Measurements from ENCODE around the gene GZMM. TPM values are rescaled to one million over a fixed set of nuclear protein-coding genes. Genes with fewer than 3 reads are reported as not detected.

GZMM gene
- total RNA-seq, 4 donors from 2014 or later: 0.78 to 1.9 TPM; not detected in 2

DNA sequence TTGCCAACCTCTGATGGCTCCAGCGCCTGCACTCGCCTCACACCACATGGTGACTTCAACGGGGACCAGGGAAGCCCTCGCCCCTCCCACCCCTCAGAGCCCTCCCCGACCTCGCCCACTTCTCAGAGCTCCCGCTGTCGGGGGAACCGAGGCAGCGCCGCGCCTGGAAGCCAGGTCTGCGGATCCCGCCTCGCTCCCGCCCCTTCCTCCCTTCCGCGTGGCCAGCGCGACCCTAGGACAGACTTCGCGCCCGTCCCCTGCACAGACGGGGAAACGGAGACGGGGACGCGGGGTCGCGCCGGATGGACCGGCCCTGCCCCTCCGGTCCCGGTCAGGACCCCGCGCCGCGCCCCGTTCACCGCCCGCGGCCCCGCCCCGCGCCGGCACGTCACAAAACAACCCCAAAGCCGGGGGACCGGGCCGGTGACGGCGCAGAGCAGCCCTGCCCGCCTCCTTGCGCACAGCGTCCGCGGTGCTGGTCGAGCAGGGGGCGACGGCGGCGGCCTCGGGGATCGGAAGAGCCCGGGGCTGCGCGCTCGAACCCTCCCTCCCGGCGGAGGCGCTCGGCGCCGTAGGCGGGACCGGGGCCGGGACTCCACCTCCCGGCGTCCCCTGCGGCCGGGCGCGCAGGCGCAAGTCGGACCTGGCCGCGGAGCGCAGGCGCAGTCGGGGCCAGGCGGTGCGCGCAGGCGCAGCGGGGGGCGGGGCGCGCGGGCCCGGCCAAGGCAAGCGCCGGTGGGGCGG, 12.7 kb upstream of the GZMM start:
- intact Hi-C loops (cut with DNase I): no loop called here
- Histone ChIP-seq H3K4me3 (replicated peaks in 1 of 3) (peak overlapping the region; percentile 60 to 95 (median 93)), H3K4me1 (peaks cover 22 to 28% of the 10 kb centered on the region in 2 donors), H3K27ac (peak overlapping the region; percentile 87 to 97 (median 93)), H3K9me3 (no peaks in the 10 kb centered on the region), H3K36me3 (peaks cover 4 to 5% of the 10 kb centered on the region in 2 donors), H3K27me3 (no peaks in the 10 kb centered on the region)
- peak in 1 of 2 donors; percentile 96 for TF ChIP-seq POLR2A (IDR thresholded peaks at IDR 0.05)
- TF ChIP-seq, protein P1, sequence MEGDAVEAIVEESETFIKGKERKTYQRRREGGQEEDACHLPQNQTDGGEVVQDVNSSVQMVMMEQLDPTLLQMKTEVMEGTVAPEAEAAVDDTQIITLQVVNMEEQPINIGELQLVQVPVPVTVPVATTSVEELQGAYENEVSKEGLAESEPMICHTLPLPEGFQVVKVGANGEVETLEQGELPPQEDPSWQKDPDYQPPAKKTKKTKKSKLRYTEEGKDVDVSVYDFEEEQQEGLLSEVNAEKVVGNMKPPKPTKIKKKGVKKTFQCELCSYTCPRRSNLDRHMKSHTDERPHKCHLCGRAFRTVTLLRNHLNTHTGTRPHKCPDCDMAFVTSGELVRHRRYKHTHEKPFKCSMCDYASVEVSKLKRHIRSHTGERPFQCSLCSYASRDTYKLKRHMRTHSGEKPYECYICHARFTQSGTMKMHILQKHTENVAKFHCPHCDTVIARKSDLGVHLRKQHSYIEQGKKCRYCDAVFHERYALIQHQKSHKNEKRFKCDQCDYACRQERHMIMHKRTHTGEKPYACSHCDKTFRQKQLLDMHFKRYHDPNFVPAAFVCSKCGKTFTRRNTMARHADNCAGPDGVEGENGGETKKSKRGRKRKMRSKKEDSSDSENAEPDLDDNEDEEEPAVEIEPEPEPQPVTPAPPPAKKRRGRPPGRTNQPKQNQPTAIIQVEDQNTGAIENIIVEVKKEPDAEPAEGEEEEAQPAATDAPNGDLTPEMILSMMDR (IDR thresholded peaks at IDR 0.05): peak in 1 of 6 experiments; percentile 11
- DNase-seq: peak; percentile 82 to 85
- WGBS, 2 donors: 0 to 1% methylated on average over 8 to 20 of the region's 103 CpGs

DNA sequence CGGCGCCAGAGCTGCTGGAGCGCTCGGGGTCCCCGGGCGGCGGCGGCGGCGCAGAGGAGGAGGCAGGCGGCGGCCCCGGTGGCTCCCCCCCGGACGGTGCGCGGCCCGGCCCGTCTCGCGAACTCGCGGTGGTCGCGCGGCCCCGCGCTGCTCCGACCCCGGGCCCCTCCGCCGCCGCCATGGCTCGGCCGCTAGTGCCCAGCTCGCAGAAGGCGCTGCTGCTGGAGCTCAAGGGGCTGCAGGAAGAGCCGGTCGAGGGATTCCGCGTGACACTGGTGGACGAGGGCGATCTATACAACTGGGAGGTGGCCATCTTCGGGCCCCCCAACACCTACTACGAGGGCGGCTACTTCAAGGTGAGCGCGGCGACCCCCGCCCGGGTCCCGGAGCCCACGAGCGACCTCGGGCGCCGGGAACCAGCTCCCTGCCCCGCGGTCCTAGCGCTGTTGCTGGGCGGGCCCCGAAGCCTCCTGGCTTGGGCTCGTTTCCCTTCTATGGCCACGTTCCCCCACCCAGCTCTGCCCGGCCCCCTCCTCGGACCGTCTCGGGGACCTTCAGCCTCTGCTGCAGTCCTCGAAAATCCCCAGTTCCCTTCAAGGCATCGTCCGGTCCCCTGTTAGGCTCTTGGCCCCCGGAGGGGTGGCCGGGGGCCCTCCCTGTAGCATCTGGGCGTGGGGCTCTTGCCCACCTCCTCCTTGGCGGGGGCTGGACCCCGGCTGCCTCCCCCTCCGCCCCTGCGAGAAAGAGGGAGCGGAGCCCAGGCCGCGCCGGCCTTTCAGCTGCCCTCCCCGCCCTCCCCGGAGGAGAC, 11.9 kb upstream of the GZMM start, which contains the start of gene CDC34:
Gene CDC34 (plus strand): TSS at position 8 of the 808 bp plus-strand sequence. CDS start 172 bp downstream, at position 180.
- Histone ChIP-seq H3K36me3 (peaks cover 12 to 13% of the 10 kb centered on the region in 2 donors), H3K27ac (peak within 1 kb of the TSS; percentile 87 to 97 (median 93)), H3K4me1 (peaks cover 22 to 28% of the 10 kb centered on the region in 2 donors), H3K4me3 (replicated peaks in 1 of 3) (peak within 1 kb of the TSS; percentile 87 to 95 (median 93)), H3K27me3 (no peaks in the 10 kb centered on the region), H3K9me3 (no peaks in the 10 kb centered on the region)
- intact Hi-C loops (cut with DNase I): no loop called here
- 0 to 2% methylated on average over 4 to 9 of the region's 84 CpGs for WGBS, 2 donors
- TF ChIP-seq, protein P1 (IDR thresholded peaks at IDR 0.05): no peak
- peak in 1 of 2 donors; percentile 48 for TF ChIP-seq POLR2A (IDR thresholded peaks at IDR 0.05)
- peak in 1 of 2 donors; percentile 36 for DNase-seq

DNA sequence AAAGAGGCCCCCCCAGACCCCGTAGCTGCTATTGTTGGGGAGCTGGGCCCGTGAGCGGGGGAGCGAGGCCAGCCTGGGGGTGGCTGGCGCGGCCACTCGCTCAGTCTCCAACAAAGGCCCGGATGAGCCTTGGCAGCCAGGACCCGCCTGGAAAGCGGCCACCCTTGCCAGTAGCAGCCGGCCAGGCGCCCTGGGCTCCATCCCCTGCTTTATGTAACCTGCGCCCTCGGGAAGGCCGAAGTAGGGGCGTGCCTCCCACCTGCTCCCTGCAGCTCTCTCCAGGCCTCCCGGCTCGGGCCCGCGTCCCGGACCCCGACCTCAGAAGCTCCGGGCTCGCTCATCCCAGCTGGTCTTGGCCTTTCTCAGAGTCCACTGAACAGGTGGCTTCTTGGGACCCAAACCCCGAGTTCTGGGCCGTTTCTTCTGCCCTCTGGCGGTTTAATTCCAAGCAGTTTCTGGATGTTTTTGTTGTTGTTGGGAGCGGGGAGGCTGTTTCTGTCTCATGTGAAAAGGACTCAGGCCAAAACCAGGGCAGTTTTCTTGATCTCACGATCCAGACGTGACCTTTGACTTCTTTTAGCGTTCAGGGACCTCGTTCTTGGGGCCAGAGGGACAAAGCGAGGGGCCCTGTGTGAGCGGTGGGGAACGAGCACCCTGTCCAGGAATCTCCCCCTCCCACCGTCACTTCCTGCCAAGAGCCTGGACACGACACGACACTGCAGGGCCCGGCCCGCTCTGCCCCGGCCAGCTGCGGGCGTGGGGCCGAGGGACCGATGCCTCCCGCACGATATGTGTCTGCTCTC, 11.1 kb upstream of the GZMM start:
- intact Hi-C loops (cut with DNase I): no loop called here
- Histone ChIP-seq H3K4me3 (replicated peaks in 1 of 3) (peak overlapping the region; percentile 80 to 87 (median 83)), H3K9me3 (no peaks in the 10 kb centered on the region), H3K4me1 (peaks cover 22 to 28% of the 10 kb centered on the region in 2 donors), H3K36me3 (peaks cover 15 to 16% of the 10 kb centered on the region in 2 donors), H3K27ac (peak overlapping the region; percentile 62 to 81 (median 72)), H3K27me3 (no peaks in the 10 kb centered on the region)
- WGBS, 2 donors: 0% methylated on average over 6 to 29 of the region's 47 CpGs
- DNase-seq: peak; percentile 79 to 87
- TF ChIP-seq, protein P1 (IDR thresholded peaks at IDR 0.05): peak in 5 of 6 experiments; percentile 19 to 58 (median 50)
- TF ChIP-seq POLR2A (IDR thresholded peaks at IDR 0.05): peak in 1 of 2 donors; percentile 19

- H3K4me1 ChIP-seq: peaks cover 22 to 28% of the 10 kb centered on the region in 2 donors
- H3K27me3 ChIP-seq: no peaks in the 10 kb centered on the region
- H3K4me3 ChIP-seq (replicated peaks in 1 of 3): peak overlapping the region in 2 of 3 donors; percentile 3 to 87
- WGBS, 2 donors: 52 to 62% methylated on average over 12 to 14 of the region's 25 CpGs
- H3K27ac ChIP-seq: peak overlapping the region; percentile 62 to 81 (median 72)
- TF ChIP-seq, protein P1 (IDR thresholded peaks at IDR 0.05): no peak
- TF ChIP-seq POLR2A (IDR thresholded peaks at IDR 0.05): no peak
- intact Hi-C loops (cut with DNase I): no loop called here
- DNase-seq: no peak
- no peaks in the 10 kb centered on the region for H3K9me3 ChIP-seq
- peaks cover 16 to 21% of the 10 kb centered on the region in 2 donors for H3K36me3 ChIP-seq
Observed at GRCh38 chr19:533364-534058, 10.3 kb upstream of the GZMM start.

All from thyroid gland (tissue), 4 donors.